ENCODE results near the gene AIP.

The AIP gene

DNA sequence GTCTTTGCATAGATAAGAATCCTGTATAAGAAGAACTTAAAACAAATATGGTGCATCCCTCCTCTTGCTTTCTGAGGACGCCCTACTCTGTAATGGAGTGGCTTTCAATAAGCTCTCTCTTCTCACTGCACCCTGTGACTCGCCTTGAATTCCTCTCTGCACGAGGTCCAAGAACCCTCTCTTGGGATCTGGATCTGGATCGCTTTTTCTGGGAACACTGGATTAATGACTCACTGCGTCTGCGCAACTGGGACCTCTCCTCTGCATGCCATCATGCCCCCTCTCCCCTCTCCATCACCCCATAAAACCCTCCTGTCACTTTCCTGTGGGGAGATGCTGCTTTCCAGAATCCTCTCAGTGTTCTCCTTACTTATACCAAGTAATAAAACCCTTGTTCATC lies 55.5 kb downstream of the AIP start:
- DNase-seq, result no peak

DNA sequence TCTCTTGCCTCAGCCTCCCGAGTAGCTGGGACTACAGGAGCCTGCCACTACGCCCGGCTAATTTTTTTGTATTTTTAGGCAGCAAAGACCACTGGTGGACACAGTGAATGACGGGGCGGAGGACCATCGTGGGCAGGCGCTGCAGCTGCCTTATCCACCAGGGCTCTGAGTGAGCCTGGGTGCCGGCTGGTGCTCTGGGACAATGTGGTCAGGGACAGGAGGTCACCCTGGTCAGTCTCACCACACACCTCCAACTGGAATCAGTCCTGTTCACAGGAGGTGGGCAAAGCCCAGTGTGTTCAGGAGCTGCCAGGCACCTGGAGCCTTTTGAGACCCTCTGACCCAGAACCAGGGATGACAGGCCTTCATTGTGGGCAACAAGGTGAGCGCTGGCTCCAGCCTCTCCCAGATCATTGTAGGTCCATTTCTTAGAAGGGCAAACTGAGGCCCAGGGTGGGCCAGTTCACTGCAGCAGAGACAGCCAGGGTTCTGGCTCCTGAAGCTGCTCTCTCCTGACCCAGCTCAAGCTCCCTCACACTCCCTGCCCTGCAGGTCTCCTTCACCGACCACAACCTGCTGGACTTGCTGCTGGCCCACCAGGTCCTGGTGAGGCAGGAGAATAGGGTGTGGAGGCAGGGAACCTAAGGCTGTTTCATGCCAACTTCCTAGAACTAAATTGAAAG lies 56.1 kb downstream of the AIP start:
- DNase-seq, result no peak

DNA sequence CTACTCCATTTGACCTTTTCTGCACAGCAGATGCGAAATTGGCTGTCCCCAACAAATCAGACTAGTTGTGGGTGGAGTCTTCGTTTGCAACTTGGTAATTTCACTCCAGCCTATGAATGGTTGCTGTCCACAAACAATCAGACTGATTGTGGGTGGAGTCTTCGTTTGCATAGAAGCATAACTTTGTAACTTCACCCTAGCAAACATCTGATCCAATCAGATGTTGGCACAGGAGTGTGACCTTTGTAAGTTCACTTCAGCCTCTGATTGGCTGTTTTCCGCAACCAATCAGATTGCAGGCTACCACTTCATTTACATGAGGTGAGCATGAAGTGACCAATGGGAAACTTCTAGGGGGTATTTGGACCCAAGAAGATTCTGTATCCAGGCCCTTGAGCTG lies 56.7 kb downstream of the AIP start:
- DNase-seq, result no peak

Data from NCI-H2107 (cell line).